MCF 10A (cell line): ENCODE measurements around the gene ADGRL2. TPM values are rescaled to one million over a fixed set of nuclear protein-coding genes. Genes with fewer than 3 reads are reported as not detected.

Source experiments
- BruUV-seq: library from RNA; stranded (reverse); fragments of 400-500 nt; replicated peaks from 2 replicates; lab custom pipeline; 2021; lab: Mats Ljungman, UMichigan
- CTCF ChIA-PET: fragments of 300-600 bp; sonication (Branson Sonifier 250); formaldehyde crosslinking; extraction: SDS; loops from one replicate; lab custom pipeline; 2021; ENCODE audit warnings: antibody characterized with exemption, inconsistent platforms; lab: Yijun Ruan, JAX
- POLR2A ChIA-PET: fragments of 300-600, 350-650 bp; sonication (Branson Sonifier 250); formaldehyde crosslinking; extraction: SDS; loops from one replicate; lab custom pipeline; 2020; ENCODE audit warnings: antibody characterized with exemption, inconsistent platforms; lab: Yijun Ruan, JAX
- DNase-seq: peaks from one replicate; pipeline ENCODE4 v3.0.0-alpha.2; 2018; ENCODE audit not compliant: unreplicated experiment
- H3K27ac Mint-ChIP-seq: one replicate; pipeline ENCODE4 v1.8.0; 2022; ENCODE audit warnings: mild to moderate bottlenecking, low read depth, mixed read lengths; ENCODE audit not compliant: unreplicated experiment
- H3K27me3 Mint-ChIP-seq: one replicate; pipeline ENCODE4 v1.8.0; 2022; ENCODE audit warnings: mixed read lengths; ENCODE audit not compliant: insufficient read depth, unreplicated experiment
- H3K36me3 Mint-ChIP-seq: one replicate; pipeline ENCODE4 v1.8.0; 2022; ENCODE audit warnings: mild to moderate bottlenecking, moderate library complexity, mixed read lengths; ENCODE audit not compliant: insufficient read depth, unreplicated experiment
- H3K4me1 Mint-ChIP-seq: one replicate; pipeline ENCODE4 v1.8.0; 2022; ENCODE audit warnings: mixed read lengths; ENCODE audit not compliant: insufficient read depth, unreplicated experiment
- H3K4me3 Mint-ChIP-seq: one replicate; pipeline ENCODE4 v1.8.0; 2022; ENCODE audit warnings: mild to moderate bottlenecking, moderate library complexity, mixed read lengths; ENCODE audit not compliant: unreplicated experiment
- H3K9me3 Mint-ChIP-seq: one replicate; pipeline ENCODE4 v1.8.0; 2022; ENCODE audit warnings: mixed read lengths; ENCODE audit not compliant: unreplicated experiment
- intact Hi-C: fragments of 100-400 bp; cut with micrococcal nuclease; formaldehyde crosslinking; loops from 2 replicates; pipeline ENCODE4 v1.14.1; 2022
- total RNA-seq: library from RNA; stranded (reverse); gene quantifications from 2 replicates; pipeline ENCODE4 v1.2.3, GENCODE V29; 2022
- TF ChIP-seq, protein P1 (sequence below): fragments of 200-600 bp; IDR thresholded peaks from one replicate; pipeline ENCODE4 v1.8.0; 2022; ENCODE audit warnings: antibody characterized with exemption, mild to moderate bottlenecking; ENCODE audit not compliant: unreplicated experiment

The ADGRL2 gene
- total RNA-seq, 1 experiment from 2014 or later: 3.0 TPM

DNA sequence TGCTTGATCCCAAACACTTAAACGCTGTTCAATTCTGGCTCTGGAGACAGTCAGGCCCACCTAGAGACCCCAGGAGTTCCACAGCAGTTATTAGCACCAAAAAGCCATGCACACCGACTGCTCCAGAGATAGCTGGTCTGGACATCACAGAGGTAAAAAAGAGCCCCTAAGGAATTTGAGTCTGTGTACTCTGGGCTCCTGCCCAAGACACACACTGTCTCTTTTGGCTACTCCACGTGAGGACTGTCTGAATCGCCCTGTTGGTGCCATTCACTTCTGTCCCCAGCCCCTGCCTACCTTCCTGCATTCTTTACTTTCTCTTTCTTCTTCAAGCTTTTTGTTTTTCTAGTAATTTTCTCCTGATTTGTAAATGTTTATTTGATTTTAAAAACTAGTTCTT lies 197.4 kb downstream of the ADGRL2 start:
- Mint-ChIP-seq H3K27me3 (no peaks in the 10 kb centered on the region), H3K36me3 (no peaks in the 10 kb centered on the region), H3K4me3 (no peak overlapping the region), H3K9me3 (no peaks in the 10 kb centered on the region), H3K27ac (no peak overlapping the region), H3K4me1 (peaks cover 5% of the 10 kb centered on the region)
- CTCF ChIA-PET: interaction anchor here (0.5 to 0.8 kb wide), 3 partner anchors 68 to 448 kb away, joined by 3 to 4 read pairs (median 3); no protein-coding TSS in a partner anchor
- TF ChIP-seq, protein P1, sequence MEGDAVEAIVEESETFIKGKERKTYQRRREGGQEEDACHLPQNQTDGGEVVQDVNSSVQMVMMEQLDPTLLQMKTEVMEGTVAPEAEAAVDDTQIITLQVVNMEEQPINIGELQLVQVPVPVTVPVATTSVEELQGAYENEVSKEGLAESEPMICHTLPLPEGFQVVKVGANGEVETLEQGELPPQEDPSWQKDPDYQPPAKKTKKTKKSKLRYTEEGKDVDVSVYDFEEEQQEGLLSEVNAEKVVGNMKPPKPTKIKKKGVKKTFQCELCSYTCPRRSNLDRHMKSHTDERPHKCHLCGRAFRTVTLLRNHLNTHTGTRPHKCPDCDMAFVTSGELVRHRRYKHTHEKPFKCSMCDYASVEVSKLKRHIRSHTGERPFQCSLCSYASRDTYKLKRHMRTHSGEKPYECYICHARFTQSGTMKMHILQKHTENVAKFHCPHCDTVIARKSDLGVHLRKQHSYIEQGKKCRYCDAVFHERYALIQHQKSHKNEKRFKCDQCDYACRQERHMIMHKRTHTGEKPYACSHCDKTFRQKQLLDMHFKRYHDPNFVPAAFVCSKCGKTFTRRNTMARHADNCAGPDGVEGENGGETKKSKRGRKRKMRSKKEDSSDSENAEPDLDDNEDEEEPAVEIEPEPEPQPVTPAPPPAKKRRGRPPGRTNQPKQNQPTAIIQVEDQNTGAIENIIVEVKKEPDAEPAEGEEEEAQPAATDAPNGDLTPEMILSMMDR: no peak
- POLR2A ChIA-PET: no interaction called here
- intact Hi-C loops: no loop called here
- BruUV-seq: no TSS peak
- no peak for DNase-seq

DNA sequence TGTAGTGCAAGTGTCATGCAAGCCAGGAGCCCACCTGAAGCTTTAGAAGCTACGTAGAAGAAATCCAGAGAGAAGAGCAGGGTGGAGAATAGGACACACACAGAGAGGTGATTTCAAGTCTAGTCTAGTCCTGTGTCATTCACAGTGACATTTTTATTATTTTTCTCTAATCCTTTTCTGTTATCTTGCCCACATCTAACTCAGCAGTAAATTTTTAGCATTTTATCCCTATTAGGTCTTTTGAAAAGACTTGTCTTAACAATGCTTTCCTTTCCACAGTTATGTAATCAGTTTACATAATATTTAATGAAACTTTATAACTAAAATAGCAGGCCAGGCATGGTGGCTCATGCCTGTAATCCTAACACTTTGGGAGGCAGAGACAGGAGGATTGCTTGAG lies 198.6 kb downstream of the ADGRL2 start:
- no peak overlapping the region for H3K27ac Mint-ChIP-seq
- peaks cover 5% of the 10 kb centered on the region for H3K4me1 Mint-ChIP-seq
- CTCF ChIA-PET: interaction anchor here (0.6 kb wide), 1 partner anchor 465 kb away, joined by 3 read pairs; no protein-coding TSS in a partner anchor
- no peaks in the 10 kb centered on the region for H3K36me3 Mint-ChIP-seq
- no peak overlapping the region for H3K4me3 Mint-ChIP-seq
- BruUV-seq: no TSS peak
- intact Hi-C loops: no loop called here
- H3K9me3 Mint-ChIP-seq: no peaks in the 10 kb centered on the region
- TF ChIP-seq, protein P1: no peak
- no peak for DNase-seq
- POLR2A ChIA-PET: no interaction called here
- no peaks in the 10 kb centered on the region for H3K27me3 Mint-ChIP-seq

DNA sequence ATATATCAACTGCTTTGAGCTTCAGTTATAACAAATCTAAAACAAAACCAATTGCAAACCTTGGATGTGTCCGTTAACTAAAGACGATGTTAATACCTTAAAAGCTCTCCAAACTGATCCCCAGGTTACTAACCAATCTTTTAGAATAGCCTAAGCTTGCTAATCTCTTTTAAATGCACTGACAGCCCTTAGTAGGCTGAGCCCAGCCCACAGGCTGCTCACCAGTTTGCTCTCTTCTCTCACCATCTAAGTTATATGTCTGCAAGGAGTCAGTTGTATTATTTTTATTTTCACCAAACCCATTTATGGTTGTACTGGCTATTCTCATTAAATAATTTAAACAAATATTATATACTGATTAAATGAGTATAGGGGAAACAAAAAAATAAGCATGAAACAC lies 199.5 kb downstream of the ADGRL2 start:
- intact Hi-C loops: no loop called here
- Mint-ChIP-seq H3K36me3 (no peaks in the 10 kb centered on the region), H3K4me1 (peaks cover 5% of the 10 kb centered on the region), H3K27ac (no peak overlapping the region), H3K4me3 (no peak overlapping the region), H3K9me3 (no peaks in the 10 kb centered on the region), H3K27me3 (no peaks in the 10 kb centered on the region)
- no peak for DNase-seq
- no TSS peak for BruUV-seq
- TF ChIP-seq, protein P1: no peak
- POLR2A ChIA-PET: no interaction called here
- CTCF ChIA-PET: no interaction called here

DNA sequence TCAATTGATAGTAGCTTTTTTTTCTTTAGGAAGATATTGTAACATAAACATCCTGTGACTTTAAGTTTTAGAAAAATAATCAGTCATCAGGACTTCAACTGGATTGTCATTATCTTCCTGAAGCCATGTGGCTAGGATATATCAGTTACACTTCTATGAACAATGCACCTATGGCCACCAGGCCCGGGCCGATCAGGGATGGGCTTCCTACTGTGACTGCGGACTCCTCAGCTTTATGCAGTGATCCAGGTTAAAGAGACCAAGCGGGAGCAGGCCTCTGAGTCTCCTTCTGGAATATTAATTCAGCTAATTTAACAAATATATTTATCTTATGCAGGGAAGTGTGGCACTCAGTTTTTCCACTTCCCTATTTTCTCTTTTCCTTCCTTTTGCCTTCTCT lies 200.6 kb downstream of the ADGRL2 start:
- TF ChIP-seq, protein P1: no peak
- no peak for DNase-seq
- CTCF ChIA-PET: no interaction called here
- Mint-ChIP-seq H3K36me3 (no peaks in the 10 kb centered on the region), H3K4me1 (peaks cover 5% of the 10 kb centered on the region), H3K27me3 (no peaks in the 10 kb centered on the region), H3K9me3 (no peaks in the 10 kb centered on the region), H3K27ac (no peak overlapping the region), H3K4me3 (no peak overlapping the region)
- intact Hi-C loops: no loop called here
- POLR2A ChIA-PET: no interaction called here
- no TSS peak for BruUV-seq
